HFF-Myc (cell line): ENCODE data around the gene LDLRAD4.

ENCODE experiments used
- DNase-seq: peaks from one replicate; pipeline ENCODE4 v3.0.0-alpha.2; 2011; ENCODE audit warnings: low read depth; ENCODE audit errors: extremely low read depth
- H3K4me3 ChIP-seq: replicated peaks from 2 replicates; pipeline ENCODE4 v1.5.1; 2011; ENCODE audit warnings: low read depth, mild to moderate bottlenecking, control low read depth, low read length
- CTCF ChIP-seq: IDR thresholded peaks from 2 replicates; pipeline ENCODE4 v1.5.1; 2012; ENCODE audit warnings: mild to moderate bottlenecking, low read depth, low read length, control low read depth; ENCODE audit errors: missing control alignments

The LDLRAD4 gene

GRCh38 chr18:13624563-13625237 is 406.1 kb downstream of the LDLRAD4 start:
- no peak overlapping the region for H3K4me3 ChIP-seq
- no peak for DNase-seq
- TF ChIP-seq CTCF: no peak

GRCh38 chr18:13625355-13625754 is 406.8 kb downstream of the LDLRAD4 start:
- H3K4me3 ChIP-seq: no peak overlapping the region
- DNase-seq: no peak
- TF ChIP-seq CTCF: no peak

GRCh38 chr18:13625843-13626543 is 407.4 kb downstream of the LDLRAD4 start:
- TF ChIP-seq CTCF: no peak
- H3K4me3 ChIP-seq: no peak overlapping the region

GRCh38 chr18:13626544-13626908 is 408.0 kb downstream of the LDLRAD4 start:
- no peak overlapping the region for H3K4me3 ChIP-seq
- no peak for DNase-seq
- TF ChIP-seq CTCF: no peak

More at GRCh38 chr18:13625843-13626543, 407.4 kb downstream of the LDLRAD4 start:
- no peak for DNase-seq

GRCh38 chr18:13627639-13628038 is 409.1 kb downstream of the LDLRAD4 start:
- no peak overlapping the region for H3K4me3 ChIP-seq
- no peak for TF ChIP-seq CTCF
- DNase-seq: no peak

DNA sequence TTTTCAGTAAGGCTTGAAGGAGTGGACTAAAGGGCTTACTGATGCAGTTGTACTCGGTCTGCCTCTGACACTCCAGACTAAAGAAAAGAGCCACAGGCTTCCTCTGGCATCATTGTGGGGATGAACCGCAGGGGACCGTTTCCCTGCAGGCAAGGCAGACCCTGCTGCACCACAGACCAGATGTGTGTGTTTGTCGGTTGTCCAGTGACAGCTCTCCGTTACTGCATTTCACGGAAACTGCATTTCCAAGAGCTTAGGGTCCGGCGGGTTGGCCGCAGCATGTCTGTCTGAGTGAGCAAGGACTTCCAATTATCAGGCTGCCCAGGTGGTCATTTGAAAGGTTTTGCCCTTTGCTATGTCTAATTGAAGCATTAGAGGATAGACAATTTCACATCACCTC is 409.7 kb downstream of the LDLRAD4 start:
- no peak for TF ChIP-seq CTCF
- no peak for DNase-seq
- H3K4me3 ChIP-seq: no peak overlapping the region
